Bone marrow (tissue), 2 donors: ENCODE data around the gene B3GNT7.
"Not testable (repeated sequence)": the region's sequence is repeated elsewhere in the genome, so short reads cannot be mapped to it uniquely, and the experiment has no call there.

ENCODE experiments used
- DNase-seq, 2 donors: peaks; one replicate each; lab custom pipeline; 2025; lab: John Stamatoyannopoulos, UW

The B3GNT7 gene

GRCh38 chr2:231364961-231365810, 30.3 kb upstream of the B3GNT7 start:
- no peak for DNase-seq

GRCh38 chr2:231367178-231367577, 28.3 kb upstream of the B3GNT7 start:
- DNase-seq, result no peak

- no peak for DNase-seq
Measured at GRCh38 chr2:231369580-231370428, 25.7 kb upstream of the B3GNT7 start.

GRCh38 chr2:231370429-231370748, 25.1 kb upstream of the B3GNT7 start:
- DNase-seq, result no peak

GRCh38 chr2:231370749-231371429, 24.6 kb upstream of the B3GNT7 start:
- DNase-seq, result no peak

GRCh38 chr2:231371430-231372054, 24.0 kb upstream of the B3GNT7 start:
- DNase-seq, result no peak

- DNase-seq, result no peak
Measured at GRCh38 chr2:231372326-231372725, 23.2 kb upstream of the B3GNT7 start.

- DNase-seq, result no peak
Measured at GRCh38 chr2:231373184-231373583, 22.3 kb upstream of the B3GNT7 start.

- DNase-seq, result no peak
Measured at GRCh38 chr2:231373786-231374349, 21.6 kb upstream of the B3GNT7 start.

GRCh38 chr2:231374771-231375170, 20.7 kb upstream of the B3GNT7 start:
- no peak for DNase-seq

GRCh38 chr2:231375994-231376615, 19.4 kb upstream of the B3GNT7 start:
- DNase-seq, result not testable (repeated sequence)

GRCh38 chr2:231376857-231377256, 18.7 kb upstream of the B3GNT7 start:
- no peak for DNase-seq

- no peak for DNase-seq
Measured at GRCh38 chr2:231378026-231378722, 17.3 kb upstream of the B3GNT7 start.

GRCh38 chr2:231379266-231380215, 16.0 kb upstream of the B3GNT7 start:
- DNase-seq, result no peak

- DNase-seq, result no peak
Measured at GRCh38 chr2:231380307-231380706, 15.2 kb upstream of the B3GNT7 start.

- no peak for DNase-seq
Measured at GRCh38 chr2:231380991-231381847, 14.3 kb upstream of the B3GNT7 start.

- DNase-seq, result no peak
Measured at GRCh38 chr2:231382116-231382515, 13.4 kb upstream of the B3GNT7 start.

- DNase-seq, result no peak
Measured at GRCh38 chr2:231383416-231384108, 11.9 kb upstream of the B3GNT7 start.
